ENCODE results near the gene TMEM132A. TPM values are rescaled to one million over a fixed set of nuclear protein-coding genes. Genes with fewer than 3 reads are reported as not detected.

TMEM132A gene
- total and polyA plus RNA-seq, 10 of the 15 experiments (the other 5 are each of a cell fraction or from before 2014, with no cell fraction given): 0.16 to 25.0 (median 4.3) TPM

DNA sequence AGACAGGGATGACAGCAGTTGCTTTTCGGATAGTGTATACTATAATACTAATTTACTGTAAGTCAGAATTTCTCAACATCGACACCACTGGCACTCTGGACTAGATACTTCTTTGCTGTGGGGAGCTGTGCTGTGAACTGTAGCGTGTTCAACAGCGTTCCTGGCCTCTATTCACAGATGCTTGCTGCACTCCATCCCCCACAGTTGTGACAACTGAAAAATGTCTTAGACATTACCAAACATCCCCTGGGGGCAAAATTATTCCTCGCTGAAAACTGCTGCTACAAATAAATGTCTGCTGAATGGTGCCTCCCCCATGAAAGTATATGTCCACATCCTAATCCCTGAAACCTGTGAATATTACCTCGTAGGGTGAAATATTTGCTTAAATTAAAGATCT, 35.2 kb downstream of the TMEM132A start (continued):
- TF ChIP-seq RCOR1 (conservative IDR thresholded peaks at IDR 0.05; ENCODE audit: low read depth, low read length) (no peak), RELA (IDR thresholded peaks at IDR 0.05; ENCODE audit: borderline replicate concordance, partially characterized antibody) (no peak), IRF5 (IDR thresholded peaks at IDR 0.05; ENCODE audit: borderline replicate concordance) (no peak), MTA2 (IDR thresholded peaks at IDR 0.05; ENCODE audit: low read depth) (no peak), ASH2L (IDR thresholded peaks at IDR 0.05; ENCODE audit: borderline replicate concordance, low read depth) (no peak)

- Histone ChIP-seq H3K27ac (ENCODE audit: control insufficient read depth, insufficient read depth) (no peak overlapping the region), H3K36me3 (ENCODE audit: control insufficient read depth in 2 of 2, insufficient read depth in 2 of 2, low read length in 1 of 2) (no peaks in the 10 kb centered on the region), H3K4me3 (no peak overlapping the region), H3K4me2 (ENCODE audit: control insufficient read depth, insufficient read depth) (no peak overlapping the region), H3K9me3 (replicated peaks; ENCODE audit: control insufficient read depth, insufficient read depth, low read length) (no peaks in the 10 kb centered on the region; the same call in 2 of the 3 replicates), H3K9ac (ENCODE audit: control insufficient read depth, insufficient read depth, low read length) (no peak overlapping the region), H3K4me1 (ENCODE audit: control insufficient read depth, insufficient read depth, low read length) (peaks cover 8% of the 10 kb centered on the region), H2AFZ (ENCODE audit: control insufficient read depth, low read depth, low read length) (no peak overlapping the region), H3K79me2 (ENCODE audit: control insufficient read depth, insufficient read depth, low read length) (no peaks in the 10 kb centered on the region), H3K27me3 (replicated peaks in 1 of 2; ENCODE audit: control insufficient read depth in 2 of 2, insufficient read depth in 2 of 2, low read length in 1 of 2) (no peaks in the 10 kb centered on the region), H4K20me1 (ENCODE audit: control insufficient read depth, insufficient read depth) (no peaks in the 10 kb centered on the region)
- intact Hi-C loops (cut with micrococcal nuclease; ENCODE audit: unreplicated experiment): no loop called here
- FAIRE-seq (no peak), DNase-seq (ENCODE audit: low read depth, low spot score) (no peak), ATAC-seq (no peak)
- ChIA-PET POLR2A (no interaction called here), SMC1A (ENCODE audit: uncharacterized antibody, unreplicated experiment) (interaction anchor here (0.9 kb wide), 1 partner anchor 8 kb away, joined by 3 read pairs; no protein-coding TSS in a partner anchor), RAD21 (ENCODE audit: unreplicated experiment) (no interaction called here), CTCF (interaction anchor here (0.9 kb wide), 2 partner anchors 46 to 124 kb away, joined by 3 read pairs; no protein-coding TSS in a partner anchor)
- in situ Hi-C loops (cut with MboI): no loop called here
- BruUV-seq (replicated peaks): no TSS peak
- 68% methylated on average over 7 of the region's 7 CpGs for WGBS (ENCODE audit: insufficient coverage, insufficient replicate concordance, low lambda C conversion rate, missing lambda C conversion rate)
- no peak for TF ChIP-seq HDAC6 (IDR thresholded peaks at IDR 0.05; ENCODE audit: unreplicated experiment)
- TF ChIP-seq TBL1XR1 (IDR thresholded peaks at IDR 0.05; ENCODE audit: low read depth, low read length): no peak
- no peak for TF ChIP-seq CBX5 (IDR thresholded peaks at IDR 0.05; ENCODE audit: low read depth)
- TF ChIP-seq TCF12 (IDR thresholded peaks at IDR 0.05; ENCODE audit: low read depth, low read length): no peak
- TF ChIP-seq ATF2 (IDR thresholded peaks at IDR 0.05; ENCODE audit: low read length): no peak
- TF ChIP-seq, protein P1, sequence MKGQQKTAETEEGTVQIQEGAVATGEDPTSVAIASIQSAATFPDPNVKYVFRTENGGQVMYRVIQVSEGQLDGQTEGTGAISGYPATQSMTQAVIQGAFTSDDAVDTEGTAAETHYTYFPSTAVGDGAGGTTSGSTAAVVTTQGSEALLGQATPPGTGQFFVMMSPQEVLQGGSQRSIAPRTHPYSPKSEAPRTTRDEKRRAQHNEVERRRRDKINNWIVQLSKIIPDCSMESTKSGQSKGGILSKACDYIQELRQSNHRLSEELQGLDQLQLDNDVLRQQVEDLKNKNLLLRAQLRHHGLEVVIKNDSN (IDR thresholded peaks at IDR 0.05; ENCODE audit: borderline replicate concordance, extremely low read length, insufficient read depth, low read depth, low read length): no peak
- no peak for TF ChIP-seq NR2C2 (IDR thresholded peaks at IDR 0.05; ENCODE audit: borderline replicate concordance, control insufficient read depth, insufficient read length, low read depth)
- TF ChIP-seq BMI1 (IDR thresholded peaks at IDR 0.05; ENCODE audit: borderline replicate concordance): no peak
- TF ChIP-seq HDAC2 (IDR thresholded peaks at IDR 0.05): no peak
- TF ChIP-seq TCF3 (IDR thresholded peaks at IDR 0.05; ENCODE audit: borderline replicate concordance, insufficient read depth, low read depth, low read length): no peak
- no peak for TF ChIP-seq POLR2AphosphoS5 (IDR thresholded peaks at IDR 0.05; ENCODE audit: low read length)
- TF ChIP-seq SUZ12 (IDR thresholded peaks at IDR 0.05; ENCODE audit: unreplicated experiment): no peak
- TF ChIP-seq ESRRA (IDR thresholded peaks at IDR 0.05; ENCODE audit: low read length): no peak
- no peak for TF ChIP-seq NR2F1 (conservative IDR thresholded peaks at IDR 0.05)
- no peak for TF ChIP-seq CTCF (IDR thresholded peaks at IDR 0.05 in 2 of 3, conservative IDR thresholded peaks at IDR 0.05 in 1 of 3; ENCODE audit: control insufficient read depth in 2 of 3, extremely low read depth in 1 of 3, insufficient read depth in 1 of 3, low read depth in 3 of 3, low read length in 3 of 3)
These were observed 36.1 kb downstream of the TMEM132A start for GRCh38 chr11:60960405-60960804.
